Measurements from ENCODE around the gene FLNB. TPM values are rescaled to one million over a fixed set of nuclear protein-coding genes. Genes with fewer than 3 reads are reported as not detected.

FLNB gene
- total and polyA plus RNA-seq, 10 of the 15 experiments (the other 5 are each of a cell fraction or from before 2014, with no cell fraction given): 13.6 to 51.8 (median 26.4) TPM

GRCh38 chr3:58175187-58175436 is 166.9 kb downstream of the FLNB start:
- H3K27me3 ChIP-seq (replicated peaks in 1 of 2; ENCODE audit: control insufficient read depth in 2 of 2, insufficient read depth in 2 of 2, low read length in 1 of 2): no peaks in the 10 kb centered on the region
- no peaks in the 10 kb centered on the region for H3K36me3 ChIP-seq (ENCODE audit: control insufficient read depth in 2 of 2, insufficient read depth in 2 of 2, low read length in 1 of 2)
- in situ Hi-C loops (cut with MboI): loop anchor here (5.0 kb wide), 1 partner anchor 163 kb away; no protein-coding TSS in a partner anchor
- H3K4me3 ChIP-seq: no peak overlapping the region
- H2AFZ ChIP-seq (ENCODE audit: control insufficient read depth, low read depth, low read length): no peak overlapping the region
- H3K9me3 ChIP-seq (replicated peaks; ENCODE audit: control insufficient read depth, insufficient read depth, low read length): no peaks in the 10 kb centered on the region
- ChIA-PET RAD21 (ENCODE audit: unreplicated experiment) (interaction anchor here (0.8 to 1.6 kb wide), 2 partner anchors 169 to 213 kb away, joined by 3 read pairs; no protein-coding TSS in a partner anchor), CTCF (interaction anchor here (1.2 to 6.6 kb wide), 5 partner anchors 8 to 358 kb away, joined by 3 to 62 read pairs (median 7); partner anchors contain the start of gene FLNB), SMC1A (ENCODE audit: uncharacterized antibody, unreplicated experiment) (interaction anchor here (0.9 to 1.9 kb wide), 3 partner anchors 10 to 167 kb away, joined by 3 to 15 read pairs (median 3); partner anchors contain the start of gene FLNB), POLR2A (no interaction called here)
- no peak overlapping the region for H3K4me2 ChIP-seq (ENCODE audit: control insufficient read depth, insufficient read depth)
- H3K4me1 ChIP-seq (ENCODE audit: control insufficient read depth, insufficient read depth, low read length): peaks cover 14% of the 10 kb centered on the region
- TF ChIP-seq NFYA (IDR thresholded peaks at IDR 0.05; ENCODE audit: borderline replicate concordance, low read depth, low read length) (no peak), ZNF24 (IDR thresholded peaks at IDR 0.05) (no peak), EZH2 (IDR thresholded peaks at IDR 0.05; ENCODE audit: borderline replicate concordance, control insufficient read depth, low read depth, low read length) (no peak)
- no peak for DNase-seq (ENCODE audit: low read depth, low spot score)
- no peak for FAIRE-seq
- no peak for ATAC-seq
- 32% methylated on average over 3 of the region's 3 CpGs for WGBS (ENCODE audit: insufficient coverage, insufficient replicate concordance, low lambda C conversion rate, missing lambda C conversion rate)
- H3K9ac ChIP-seq (ENCODE audit: control insufficient read depth, insufficient read depth, low read length): no peak overlapping the region
- intact Hi-C loops (cut with micrococcal nuclease; ENCODE audit: unreplicated experiment): loop anchor here (5.0 kb wide), 1 partner anchor 213 kb away; no protein-coding TSS in a partner anchor
- H3K27ac ChIP-seq (ENCODE audit: control insufficient read depth, insufficient read depth): no peak overlapping the region
- no TSS peak for BruUV-seq (replicated peaks)
- no peaks in the 10 kb centered on the region for H3K79me2 ChIP-seq (ENCODE audit: control insufficient read depth, insufficient read depth, low read length)
- no peaks in the 10 kb centered on the region for H4K20me1 ChIP-seq (ENCODE audit: control insufficient read depth, insufficient read depth)

- ATAC-seq: no peak
- no TSS peak for BruUV-seq (replicated peaks)
- no peak overlapping the region for H2AFZ ChIP-seq (ENCODE audit: control insufficient read depth, low read depth, low read length)
- H3K9ac ChIP-seq (ENCODE audit: control insufficient read depth, insufficient read depth, low read length): no peak overlapping the region
- H3K36me3 ChIP-seq (ENCODE audit: control insufficient read depth in 2 of 2, insufficient read depth in 2 of 2, low read length in 1 of 2): no peaks in the 10 kb centered on the region
- H3K4me3 ChIP-seq: no peak overlapping the region
- no peak for TF ChIP-seq CREB1 (IDR thresholded peaks at IDR 0.05; ENCODE audit: low read depth)
- no peak for TF ChIP-seq USF2 (IDR thresholded peaks at IDR 0.05; ENCODE audit: borderline replicate concordance, low read depth, low read length)
- no peak for TF ChIP-seq ATF3 (IDR thresholded peaks at IDR 0.05; ENCODE audit: borderline replicate concordance, extremely low read depth, low read depth, low read length)
- TF ChIP-seq HSF1 (IDR thresholded peaks at IDR 0.05; ENCODE audit: low read depth, low read length): no peak
- H3K4me2 ChIP-seq (ENCODE audit: control insufficient read depth, insufficient read depth): no peak overlapping the region
- no peak for DNase-seq (ENCODE audit: low read depth, low spot score)
- peaks cover 14% of the 10 kb centered on the region for H3K4me1 ChIP-seq (ENCODE audit: control insufficient read depth, insufficient read depth, low read length)
- H4K20me1 ChIP-seq (ENCODE audit: control insufficient read depth, insufficient read depth): no peaks in the 10 kb centered on the region
- ChIA-PET CTCF (interaction anchor here (0.9 to 6.6 kb wide), 7 partner anchors 9 to 358 kb away, joined by 3 to 62 read pairs (median 5); partner anchors contain the start of gene FLNB), POLR2A (interaction anchor here (0.5 kb wide), 1 partner anchor 174 kb away, joined by 4 read pairs; no protein-coding TSS in a partner anchor), RAD21 (ENCODE audit: unreplicated experiment) (interaction anchor here (0.8 to 1.6 kb wide), 2 partner anchors 169 to 213 kb away, joined by 3 read pairs; no protein-coding TSS in a partner anchor), SMC1A (ENCODE audit: uncharacterized antibody, unreplicated experiment) (interaction anchor here (0.9 to 1.3 kb wide), 3 partner anchors 10 to 167 kb away, joined by 3 read pairs; no protein-coding TSS in a partner anchor)
- H3K27me3 ChIP-seq (replicated peaks in 1 of 2; ENCODE audit: control insufficient read depth in 2 of 2, insufficient read depth in 2 of 2, low read length in 1 of 2): no peaks in the 10 kb centered on the region
- WGBS (ENCODE audit: insufficient coverage, insufficient replicate concordance, low lambda C conversion rate, missing lambda C conversion rate): 55% methylated on average over 18 of the region's 18 CpGs
- no peak for FAIRE-seq
- no peaks in the 10 kb centered on the region for H3K79me2 ChIP-seq (ENCODE audit: control insufficient read depth, insufficient read depth, low read length)
- H3K9me3 ChIP-seq (replicated peaks; ENCODE audit: control insufficient read depth, insufficient read depth, low read length): no peaks in the 10 kb centered on the region
- H3K27ac ChIP-seq (ENCODE audit: control insufficient read depth, insufficient read depth): no peak overlapping the region
- in situ Hi-C loops (cut with MboI) (loop anchor here (5.0 kb wide), 1 partner anchor 163 kb away; no protein-coding TSS in a partner anchor), intact Hi-C loops (cut with micrococcal nuclease; ENCODE audit: unreplicated experiment) (loop anchor here (2.0 to 5.0 kb wide), 2 partner anchors 213 to 455 kb away; no protein-coding TSS in a partner anchor)
Measured at GRCh38 chr3:58175437-58176184, 167.4 kb downstream of the FLNB start.

Measured in GM12878 (cell line).